CD4-positive, alpha-beta T cell treated with Interleukin-17A for 1 hour (primary cell): ENCODE measurements around the gene GABARAP.

ENCODE experiments used
- DNase-seq: peaks from one replicate; pipeline ENCODE4 v3.0.0-alpha.2; 2020

Gene GABARAP

GRCh38 chr17:7221278-7222092 is 20.8 kb downstream of the GABARAP start:
- no peak for DNase-seq

- DNase-seq = peak; percentile 71
Measured at GRCh38 chr17:7220593-7221277, 21.5 kb downstream of the GABARAP start.

- peak; percentile 81 for DNase-seq
Measured at GRCh38 chr17:7219812-7220592, 22.2 kb downstream of the GABARAP start, which contains the start of the genes ACADVL and DLG4. ACADVL (plus strand) TSS chr17:7219938; CDS start chr17:7219985, 47 bp downstream. DLG4 (minus strand) TSS chr17:7219836.

GRCh38 chr17:7219229-7219811 is 22.9 kb downstream of the GABARAP start:
- DNase-seq = no peak

- no peak for DNase-seq
Measured at GRCh38 chr17:7218758-7219157, 23.5 kb downstream of the GABARAP start.

GRCh38 chr17:7218166-7218565 is 24.1 kb downstream of the GABARAP start:
- DNase-seq = no peak

- peak; percentile 34 for DNase-seq
Measured at GRCh38 chr17:7217113-7217987, 24.9 kb downstream of the GABARAP start.

GRCh38 chr17:7216242-7217112 is 25.8 kb downstream of the GABARAP start:
- DNase-seq = no peak

GRCh38 chr17:7215652-7216180 is 26.5 kb downstream of the GABARAP start:
- DNase-seq = peak; percentile 30

- DNase-seq = no peak
Measured at GRCh38 chr17:7215136-7215638, 27.1 kb downstream of the GABARAP start.

GRCh38 chr17:7214300-7215135 is 27.7 kb downstream of the GABARAP start:
- peak; percentile 100 for DNase-seq

- peak; percentile 92 for DNase-seq
Measured at GRCh38 chr17:7213895-7214299, 28.4 kb downstream of the GABARAP start.

- no peak for DNase-seq
Measured at GRCh38 chr17:7211491-7212273, 30.6 kb downstream of the GABARAP start.

GRCh38 chr17:7208754-7209460 is 33.3 kb downstream of the GABARAP start:
- no peak for DNase-seq

- DNase-seq = no peak
Measured at GRCh38 chr17:7208027-7208571, 34.1 kb downstream of the GABARAP start.

GRCh38 chr17:7207120-7208001 is 34.9 kb downstream of the GABARAP start:
- DNase-seq = no peak
